Hematopoietic multipotent progenitor cell treated with erythropoietin and hydrocortisone succinate and interleukin-3 and kit ligand, for 15 days (in vitro differentiated cells): ENCODE results near the gene POLQ.
"Not testable (repeated sequence)": the region's sequence is repeated elsewhere in the genome, so short reads cannot be mapped to it uniquely, and the experiment has no call there.

ENCODE experiments used
- DNase-seq: peaks from one replicate; pipeline ENCODE4 v3.0.0-alpha.2; 2015; ENCODE audit warnings: low spot score

The POLQ gene

GRCh38 chr3:121508389-121508788, 37.4 kb downstream of the POLQ start:
- no peak for DNase-seq

- no peak for DNase-seq
Measured at GRCh38 chr3:121505256-121505655, 40.5 kb downstream of the POLQ start.

GRCh38 chr3:121504618-121505017, 41.2 kb downstream of the POLQ start:
- no peak for DNase-seq

GRCh38 chr3:121496786-121497185, 49.0 kb downstream of the POLQ start:
- DNase-seq, result no peak

GRCh38 chr3:121493431-121493830, 52.4 kb downstream of the POLQ start:
- DNase-seq, result no peak

GRCh38 chr3:121491683-121492320, 54.0 kb downstream of the POLQ start:
- no peak for DNase-seq

GRCh38 chr3:121490161-121490560, 55.6 kb downstream of the POLQ start:
- DNase-seq, result no peak

GRCh38 chr3:121488628-121489027, 57.2 kb downstream of the POLQ start:
- no peak for DNase-seq

- no peak for DNase-seq
Measured at GRCh38 chr3:121483290-121483689, 62.5 kb downstream of the POLQ start.

GRCh38 chr3:121482660-121483059, 63.1 kb downstream of the POLQ start:
- DNase-seq, result no peak

GRCh38 chr3:121481106-121481880, 64.5 kb downstream of the POLQ start:
- no peak for DNase-seq

- DNase-seq, result no peak
Measured at GRCh38 chr3:121477589-121477988, 68.2 kb downstream of the POLQ start.

GRCh38 chr3:121473001-121473400, 72.8 kb downstream of the POLQ start:
- DNase-seq, result no peak

- DNase-seq, result no peak
Measured at GRCh38 chr3:121467085-121467484, 78.7 kb downstream of the POLQ start.

GRCh38 chr3:121463745-121464144, 82.0 kb downstream of the POLQ start:
- DNase-seq, result no peak

- no peak for DNase-seq
Measured at GRCh38 chr3:121462565-121462964, 83.2 kb downstream of the POLQ start.

GRCh38 chr3:121451752-121452151, 94.0 kb downstream of the POLQ start:
- DNase-seq, result not testable (repeated sequence)

GRCh38 chr3:121443456-121443855, 102.3 kb downstream of the POLQ start:
- no peak for DNase-seq

GRCh38 chr3:121436641-121437040, 109.1 kb downstream of the POLQ start:
- DNase-seq, result no peak

- DNase-seq, result no peak
Measured at GRCh38 chr3:121436074-121436473, 109.7 kb downstream of the POLQ start.

- peak; percentile 51 for DNase-seq
Measured at GRCh38 chr3:121431726-121432517, 113.9 kb downstream of the POLQ start.

- no peak for DNase-seq
Measured at GRCh38 chr3:121430664-121431215, 115.0 kb downstream of the POLQ start.

- no peak for DNase-seq
Measured at GRCh38 chr3:121424549-121424948, 121.2 kb downstream of the POLQ start.
